IPS-NIHi11 (cell line): ENCODE data around the gene NOSIP.

ENCODE experiments used
- DNase-seq: peaks from one replicate; pipeline ENCODE4 v3.0.0; 2012; ENCODE audit warnings: mixed read lengths, low spot score

NOSIP gene

GRCh38 chr19:49507803-49508494, 72.4 kb downstream of the NOSIP start:
- no peak for DNase-seq

GRCh38 chr19:49506575-49507105, 73.7 kb downstream of the NOSIP start:
- peak; percentile 84 for DNase-seq
